ENCODE data around the gene SLC31A1.
"Not testable (repeated sequence)": the region's sequence is repeated elsewhere in the genome, so short reads cannot be mapped to it uniquely, and the experiment has no call there.

SLC31A1 gene

GRCh38 chr9:113227436-113227835 is 6.1 kb downstream of the SLC31A1 start:
- no peak for TF ChIP-seq CTCF (IDR thresholded peaks at IDR 0.05; ENCODE audit: insufficient read depth, low read depth, low read length, missing control alignments)
- no peak overlapping the region for H3K4me3 ChIP-seq (ENCODE audit: low read length)
- no peak for DNase-seq (ENCODE audit: low read depth)

- no peak for TF ChIP-seq CTCF (IDR thresholded peaks at IDR 0.05; ENCODE audit: insufficient read depth, low read depth, low read length, missing control alignments)
- H3K4me3 ChIP-seq (ENCODE audit: low read length): no peak overlapping the region
- no peak for DNase-seq (ENCODE audit: low read depth)
Measured at GRCh38 chr9:113228130-113228665, 6.9 kb downstream of the SLC31A1 start.

GRCh38 chr9:113231701-113232100 is 10.4 kb downstream of the SLC31A1 start:
- H3K4me3 ChIP-seq (ENCODE audit: low read length): no peak overlapping the region
- no peak for DNase-seq (ENCODE audit: low read depth)
- TF ChIP-seq CTCF (IDR thresholded peaks at IDR 0.05; ENCODE audit: insufficient read depth, low read depth, low read length, missing control alignments): no peak

GRCh38 chr9:113235701-113236255 is 14.4 kb downstream of the SLC31A1 start:
- H3K4me3 ChIP-seq (ENCODE audit: low read length); DNase-seq (ENCODE audit: low read depth): not testable (repeated sequence)

- no peak for DNase-seq (ENCODE audit: low read depth)
- TF ChIP-seq CTCF (IDR thresholded peaks at IDR 0.05; ENCODE audit: insufficient read depth, low read depth, low read length, missing control alignments): no peak
- H3K4me3 ChIP-seq (ENCODE audit: low read length): no peak overlapping the region
Measured at GRCh38 chr9:113237026-113237425, 15.7 kb downstream of the SLC31A1 start.

GRCh38 chr9:113238202-113238858 is 17.0 kb downstream of the SLC31A1 start:
- H3K4me3 ChIP-seq (ENCODE audit: low read length): no peak overlapping the region
- TF ChIP-seq CTCF (IDR thresholded peaks at IDR 0.05; ENCODE audit: insufficient read depth, low read depth, low read length, missing control alignments): no peak
- DNase-seq (ENCODE audit: low read depth): no peak

GRCh38 chr9:113238859-113239232 is 17.5 kb downstream of the SLC31A1 start:
- H3K4me3 ChIP-seq (ENCODE audit: low read length): no peak overlapping the region
- no peak for TF ChIP-seq CTCF (IDR thresholded peaks at IDR 0.05; ENCODE audit: insufficient read depth, low read depth, low read length, missing control alignments)
- DNase-seq (ENCODE audit: low read depth): no peak
